Brain microvascular endothelial cell (primary cell): ENCODE measurements around the gene SEMA6A.

Experiments
- DNase-seq: peaks from one replicate; pipeline ENCODE4 v3.0.0-alpha.2; 2020
- H3K27ac ChIP-seq: fragments of 250-450 bp; sonication (Bioruptor Pico); 2 replicates; pipeline ENCODE4 v1.5.1; 2020; ENCODE audit warnings: mild to moderate bottlenecking, moderate library complexity
- H3K27me3 ChIP-seq: fragments of 250-450 bp; sonication (Bioruptor Pico); replicated peaks from 2 replicates; pipeline ENCODE4 v1.5.1; 2020; ENCODE audit warnings: mild to moderate bottlenecking
- H3K36me3 ChIP-seq: fragments of 250-450 bp; sonication (Bioruptor Pico); replicated peaks from 2 replicates; pipeline ENCODE4 v1.5.1; 2020; ENCODE audit warnings: mild to moderate bottlenecking
- H3K4me3 ChIP-seq: 2 replicates; pipeline ENCODE4 v1.5.1; 2011; ENCODE audit warnings: low read depth, mild to moderate bottlenecking, control low read depth, low read length, moderate library complexity
- in situ Hi-C: cut with HindIII; loops from 2 replicates; pipeline ENCODE4 v1.10.0; 2017; ENCODE audit warnings: low sequenced_read_pairs, low pct_ligation_motif_present
- TF ChIP-seq, protein P1 (sequence below): IDR thresholded peaks from 2 replicates; pipeline ENCODE4 v1.5.1; 2011; ENCODE audit warnings: low read depth, mild to moderate bottlenecking, moderate library complexity, low read length, control low read depth, inconsistent platforms; ENCODE audit errors: missing control alignments

Gene SEMA6A

DNA sequence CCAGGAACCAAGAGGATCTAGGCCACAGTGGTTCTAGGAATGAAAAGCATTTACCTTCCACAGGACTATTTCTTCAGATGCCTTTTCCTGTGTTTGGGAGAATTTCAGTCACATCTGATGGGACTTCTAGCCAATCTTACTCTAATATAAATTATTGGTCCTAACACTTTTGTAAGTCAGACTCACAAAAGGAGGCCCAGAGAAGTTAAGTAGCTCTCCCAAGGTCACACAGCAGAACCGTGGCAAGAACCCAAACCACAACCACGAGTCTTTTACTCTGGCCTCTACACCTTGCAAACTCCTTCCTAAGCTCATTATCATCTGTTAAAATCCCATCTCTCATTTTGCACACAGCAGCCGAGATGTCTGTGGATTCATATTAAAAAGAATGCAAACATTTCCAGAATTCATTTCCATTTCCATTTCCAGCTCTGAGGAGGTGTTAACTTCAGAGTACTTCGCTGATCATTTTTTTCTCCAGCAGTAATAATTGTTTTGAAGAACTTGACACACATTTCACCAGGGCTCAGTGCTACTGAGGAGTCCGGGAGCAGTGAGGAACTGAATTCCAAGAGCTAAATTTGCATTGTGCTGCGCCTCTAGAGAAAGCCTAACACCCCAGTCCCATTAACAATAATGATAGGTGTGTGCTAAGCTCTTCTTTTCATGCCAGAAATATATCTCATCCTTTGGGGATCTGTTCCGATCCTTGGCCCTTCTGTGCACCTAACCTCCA is 168.1 kb downstream of the SEMA6A start:
- in situ Hi-C loops = no loop called here
- no peak for DNase-seq
- no peaks in the 10 kb centered on the region for H3K27me3 ChIP-seq
- no peaks in the 10 kb centered on the region for H3K36me3 ChIP-seq
- H3K4me3 ChIP-seq = no peak overlapping the region
- H3K27ac ChIP-seq = no peak overlapping the region
- TF ChIP-seq, protein P1, sequence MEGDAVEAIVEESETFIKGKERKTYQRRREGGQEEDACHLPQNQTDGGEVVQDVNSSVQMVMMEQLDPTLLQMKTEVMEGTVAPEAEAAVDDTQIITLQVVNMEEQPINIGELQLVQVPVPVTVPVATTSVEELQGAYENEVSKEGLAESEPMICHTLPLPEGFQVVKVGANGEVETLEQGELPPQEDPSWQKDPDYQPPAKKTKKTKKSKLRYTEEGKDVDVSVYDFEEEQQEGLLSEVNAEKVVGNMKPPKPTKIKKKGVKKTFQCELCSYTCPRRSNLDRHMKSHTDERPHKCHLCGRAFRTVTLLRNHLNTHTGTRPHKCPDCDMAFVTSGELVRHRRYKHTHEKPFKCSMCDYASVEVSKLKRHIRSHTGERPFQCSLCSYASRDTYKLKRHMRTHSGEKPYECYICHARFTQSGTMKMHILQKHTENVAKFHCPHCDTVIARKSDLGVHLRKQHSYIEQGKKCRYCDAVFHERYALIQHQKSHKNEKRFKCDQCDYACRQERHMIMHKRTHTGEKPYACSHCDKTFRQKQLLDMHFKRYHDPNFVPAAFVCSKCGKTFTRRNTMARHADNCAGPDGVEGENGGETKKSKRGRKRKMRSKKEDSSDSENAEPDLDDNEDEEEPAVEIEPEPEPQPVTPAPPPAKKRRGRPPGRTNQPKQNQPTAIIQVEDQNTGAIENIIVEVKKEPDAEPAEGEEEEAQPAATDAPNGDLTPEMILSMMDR = no peak

DNA sequence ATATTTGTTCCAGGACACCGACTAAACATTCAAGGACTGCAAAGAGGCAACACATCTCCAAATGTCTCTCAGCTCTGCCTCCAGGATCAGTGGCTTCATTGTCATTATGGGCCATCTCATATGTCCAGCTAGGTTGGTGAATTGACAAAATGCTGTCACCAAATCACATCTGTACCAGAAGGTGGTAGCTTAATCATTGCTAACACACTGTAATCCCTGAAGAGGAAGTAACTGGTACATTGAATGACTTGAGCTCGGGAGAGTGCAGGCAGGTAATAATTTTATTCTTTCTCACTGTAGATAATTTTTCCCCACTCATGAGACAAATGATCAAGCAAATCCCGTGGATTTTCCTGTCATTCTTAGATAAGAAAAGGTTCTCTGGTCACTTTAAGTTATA is 169.8 kb downstream of the SEMA6A start:
- no peaks in the 10 kb centered on the region for H3K27me3 ChIP-seq
- H3K27ac ChIP-seq = no peak overlapping the region
- H3K36me3 ChIP-seq = no peaks in the 10 kb centered on the region
- TF ChIP-seq, protein P1 = no peak
- in situ Hi-C loops = no loop called here
- H3K4me3 ChIP-seq = no peak overlapping the region
- DNase-seq = no peak

DNA sequence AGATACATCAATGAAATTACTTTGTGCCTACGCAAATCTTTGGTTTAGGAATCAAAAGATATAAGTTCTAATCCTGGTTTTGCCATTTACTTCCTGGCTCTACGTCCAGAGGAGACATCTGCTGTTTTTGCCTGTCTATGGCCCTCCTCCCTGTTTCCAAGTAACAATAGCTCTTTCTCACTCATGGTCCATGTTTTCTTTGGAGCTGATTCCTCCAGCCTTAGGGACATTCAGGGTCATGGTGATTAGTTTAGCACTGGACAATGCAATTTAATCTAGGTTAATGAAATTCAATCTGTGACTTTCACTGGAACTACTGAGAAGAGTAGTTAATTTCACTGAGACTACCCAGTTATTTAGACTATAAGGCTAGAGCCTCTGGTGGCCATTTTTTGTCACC is 170.6 kb downstream of the SEMA6A start:
- in situ Hi-C loops = no loop called here
- Histone ChIP-seq H3K27ac (no peak overlapping the region), H3K36me3 (no peaks in the 10 kb centered on the region), H3K27me3 (no peaks in the 10 kb centered on the region), H3K4me3 (no peak overlapping the region)
- no peak for DNase-seq
- TF ChIP-seq, protein P1 = no peak

DNA sequence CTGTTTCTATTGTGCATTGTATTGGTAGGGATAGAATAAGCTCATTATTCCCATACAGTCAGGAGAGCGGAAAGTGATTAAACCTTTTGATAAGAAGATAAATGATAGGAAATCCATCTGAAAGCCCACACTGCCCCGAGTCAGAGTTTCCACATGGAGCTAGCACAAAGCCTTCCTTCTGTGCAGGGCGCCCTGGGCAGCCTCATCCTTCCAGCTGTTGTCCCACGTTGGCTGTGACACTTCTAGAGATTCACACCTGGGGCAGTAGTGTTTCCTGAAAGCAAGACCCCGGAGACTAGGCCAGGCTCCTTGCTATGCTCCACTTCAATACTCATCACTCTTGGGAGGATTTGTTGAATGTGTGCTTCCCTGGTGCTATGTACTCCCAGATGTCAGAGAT is 172.4 kb downstream of the SEMA6A start:
- TF ChIP-seq, protein P1 = no peak
- no peak overlapping the region for H3K4me3 ChIP-seq

DNA sequence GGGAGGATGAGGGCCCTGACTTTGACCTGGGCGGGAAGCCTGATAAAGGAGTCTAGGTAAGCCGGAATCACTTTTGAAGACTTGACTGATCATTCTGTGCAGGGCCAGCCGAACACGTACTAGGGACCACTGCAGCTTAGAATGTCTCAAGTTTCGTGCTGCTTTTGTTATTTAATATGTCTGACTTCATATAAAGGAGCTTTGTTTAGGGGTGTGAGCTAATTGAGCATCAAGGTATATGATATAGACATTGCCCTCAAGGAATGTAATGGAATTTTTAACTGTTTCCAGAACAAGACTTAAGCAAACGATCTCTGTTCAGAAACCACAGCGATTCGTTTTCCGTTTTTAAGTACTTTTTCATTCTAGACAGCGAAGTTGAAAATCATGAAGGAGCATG is 173.0 kb downstream of the SEMA6A start:
- no peak for DNase-seq
- no peak overlapping the region for H3K27ac ChIP-seq
- in situ Hi-C loops = no loop called here
- H3K4me3 ChIP-seq = no peak overlapping the region
- H3K27me3 ChIP-seq = no peaks in the 10 kb centered on the region
- H3K36me3 ChIP-seq = no peaks in the 10 kb centered on the region
- TF ChIP-seq, protein P1 = no peak

More for the DNA sequence above, 172.4 kb downstream of the SEMA6A start:
- no peaks in the 10 kb centered on the region for H3K27me3 ChIP-seq
- H3K36me3 ChIP-seq = no peaks in the 10 kb centered on the region
- in situ Hi-C loops = no loop called here
- no peak for DNase-seq
- H3K27ac ChIP-seq = no peak overlapping the region
